GM12873 (cell line): ENCODE results near the gene PGA3.

Source experiments
- CTCF ChIP-seq: IDR thresholded peaks from 2 replicates; pipeline ENCODE4 v1.5.1; 2012; ENCODE audit warnings: low read depth, mild to moderate bottlenecking, moderate library complexity, low read length, control low read depth; ENCODE audit not compliant: insufficient read depth; ENCODE audit errors: missing control alignments

PGA3 gene

GRCh38 chr11:61160487-61161189 lies 42.7 kb upstream of the PGA3 start:
- TF ChIP-seq CTCF = no peak

- no peak for TF ChIP-seq CTCF
These were observed 41.9 kb upstream of the PGA3 start, which contains the start of gene VPS37C for GRCh38 chr11:61161190-61162091. TSS of gene VPS37C (minus strand) at chr11:61161426. CDS start at chr11:61138829, 22,597 bp downstream.

DNA sequence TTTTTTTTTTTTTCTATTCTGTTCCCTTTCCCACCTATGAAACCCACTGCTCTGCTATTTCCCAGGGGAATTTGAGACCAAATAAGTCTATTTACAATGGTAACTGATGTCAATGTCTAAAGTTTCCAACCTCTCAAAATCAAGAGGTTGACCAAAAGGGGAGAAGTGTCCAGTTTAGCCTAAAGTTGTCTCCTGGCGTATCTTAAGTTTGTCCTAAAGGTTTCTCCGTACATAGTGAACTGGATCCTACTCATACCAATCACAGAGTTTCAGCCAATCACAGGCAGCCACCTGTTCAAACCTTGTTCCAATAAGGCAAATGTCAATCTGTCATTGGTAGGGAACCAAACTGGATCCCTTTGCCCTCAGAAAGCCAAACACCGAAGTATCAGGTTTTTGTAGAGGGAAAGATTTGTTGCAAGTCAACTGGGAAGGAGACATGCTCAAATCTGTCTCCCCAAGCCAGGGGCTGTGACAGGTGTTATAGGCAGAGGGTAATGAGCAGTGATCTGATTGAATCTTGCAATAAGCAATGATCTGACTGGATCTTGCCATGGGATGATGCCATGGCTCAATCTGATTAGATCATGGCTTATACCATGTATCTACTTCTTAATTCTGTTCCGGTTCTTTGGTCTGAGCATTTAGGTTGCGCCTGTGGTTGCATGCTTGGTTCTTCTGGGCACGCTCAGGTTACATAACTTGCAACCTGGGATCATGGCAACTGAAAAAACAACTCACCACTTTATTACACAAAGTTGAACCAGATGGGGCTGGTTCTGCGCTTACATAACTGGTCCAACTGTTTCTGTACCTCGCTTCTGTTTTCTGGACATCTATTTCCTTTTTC lies 41.0 kb upstream of the PGA3 start:
- no peak for TF ChIP-seq CTCF

DNA sequence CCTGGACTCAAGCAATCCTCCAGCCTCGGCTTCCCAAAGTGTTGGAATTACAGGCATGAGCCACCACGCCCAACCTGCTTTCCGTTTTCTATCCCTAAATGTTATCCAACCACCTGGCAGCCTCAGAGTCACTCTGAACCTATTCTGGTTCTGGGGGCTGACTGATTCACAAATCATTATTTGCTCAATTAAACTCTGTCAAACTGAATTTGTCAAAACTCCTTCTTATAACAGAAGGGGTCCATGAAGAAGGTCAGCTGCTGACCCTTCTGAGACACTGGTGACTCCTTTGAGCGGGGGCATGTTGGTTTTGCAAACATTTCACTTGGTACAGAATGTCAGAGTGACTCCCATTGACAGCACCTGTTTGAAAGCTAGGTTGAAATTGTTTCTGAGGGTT lies 40.3 kb upstream of the PGA3 start:
- TF ChIP-seq CTCF = no peak

GRCh38 chr11:61163714-61164605 lies 39.4 kb upstream of the PGA3 start:
- TF ChIP-seq CTCF = no peak

DNA sequence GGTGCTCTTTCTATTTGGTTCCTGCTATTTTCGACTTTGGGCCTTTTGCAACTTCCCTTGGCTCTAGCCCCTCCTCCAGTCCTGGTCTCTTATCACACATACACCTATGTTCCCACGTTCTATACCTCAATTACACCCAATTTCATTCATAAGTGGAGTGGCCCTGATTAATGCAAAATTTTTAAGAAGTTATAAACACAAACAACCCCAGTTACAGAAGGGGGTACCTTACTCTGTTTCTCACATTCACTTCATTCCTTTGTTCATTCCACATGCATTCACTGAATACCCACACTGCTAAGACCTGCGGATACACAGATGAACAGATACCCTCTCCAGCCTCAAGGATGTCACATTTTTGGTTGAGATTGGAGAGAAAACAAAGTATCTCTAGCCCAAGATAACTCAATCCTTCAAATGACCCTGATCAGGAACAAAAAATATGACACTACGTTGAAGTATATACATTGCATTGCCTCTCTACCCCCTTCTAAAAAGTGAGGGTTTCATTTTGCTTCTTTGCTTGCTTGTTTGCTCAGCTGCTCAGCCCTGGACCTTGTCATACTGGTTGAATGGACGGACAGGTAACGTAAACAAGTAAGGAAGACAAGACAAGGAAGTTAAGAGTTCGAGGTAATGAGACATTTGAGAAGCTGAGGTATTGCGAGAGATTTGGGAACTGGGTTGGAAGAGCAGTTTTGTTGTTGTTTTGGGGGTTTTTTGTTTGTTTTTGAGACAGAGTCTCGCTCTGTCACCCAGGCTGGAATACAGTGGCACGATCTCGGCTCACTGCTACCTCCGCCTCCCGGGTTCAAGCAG lies 38.5 kb upstream of the PGA3 start:
- no peak for TF ChIP-seq CTCF
